Stimulated activated CD8-positive, alpha-beta memory T cell treated with anti-CD3 and anti-CD28 coated beads, Interleukin-12 subunit alpha, Interleukin-12 subunit beta, amount 100 ng/mL, for 24 hours (primary cell): ENCODE results near the gene RNF208.
A peak's percentile ranks its signal among the peaks of the same experiment; 100 is the strongest.
"Not testable (repeated sequence)": the region's sequence is repeated elsewhere in the genome, so short reads cannot be mapped to it uniquely, and the experiment has no call there.

Experiments
- DNase-seq: peaks from one replicate; pipeline ENCODE4 v3.0.0-alpha.2; 2020; ENCODE audit errors: extremely low read depth

The RNF208 gene

GRCh38 chr9:137222190-137223077 lies at the start of gene RNF208:
TSS of gene RNF208 (minus strand) at chr9:137222240. CDS start at chr9:137221212, 1,028 bp downstream.
- no peak for DNase-seq

- no peak for DNase-seq
Measured at GRCh38 chr9:137271696-137272076, 49.6 kb upstream of the RNF208 start.

- DNase-seq, result no peak
Measured at GRCh38 chr9:137270929-137271695, 49.1 kb upstream of the RNF208 start.

GRCh38 chr9:137269231-137269772 lies 47.3 kb upstream of the RNF208 start:
- no peak for DNase-seq

- no peak for DNase-seq
Measured at GRCh38 chr9:137268538-137269201, 46.6 kb upstream of the RNF208 start.

GRCh38 chr9:137267933-137268355 lies 45.9 kb upstream of the RNF208 start:
- DNase-seq, result no peak

GRCh38 chr9:137266585-137267453 lies 44.8 kb upstream of the RNF208 start:
- no peak for DNase-seq

- DNase-seq, result no peak
Measured at GRCh38 chr9:137266162-137266527, 44.1 kb upstream of the RNF208 start.

- DNase-seq, result no peak
Measured at GRCh38 chr9:137265496-137266161, 43.6 kb upstream of the RNF208 start.

GRCh38 chr9:137264067-137264466 lies 42.0 kb upstream of the RNF208 start:
- no peak for DNase-seq

GRCh38 chr9:137263506-137263905 lies 41.5 kb upstream of the RNF208 start:
- no peak for DNase-seq

GRCh38 chr9:137262909-137263285 lies 40.9 kb upstream of the RNF208 start:
- no peak for DNase-seq

- DNase-seq, result not testable (repeated sequence)
Measured at GRCh38 chr9:137262173-137262908, 40.3 kb upstream of the RNF208 start.

GRCh38 chr9:137256856-137257255 lies 34.8 kb upstream of the RNF208 start:
- DNase-seq, result no peak

- no peak for DNase-seq
Measured at GRCh38 chr9:137256362-137256761, 34.3 kb upstream of the RNF208 start.

- DNase-seq, result no peak
Measured at GRCh38 chr9:137255448-137256114, 33.5 kb upstream of the RNF208 start.

GRCh38 chr9:137254624-137255447 lies 32.8 kb upstream of the RNF208 start, which contains the start of gene NELFB:
TSS of gene NELFB (plus strand) at chr9:137255327.
- DNase-seq, result peak; percentile 91
